GM19452 (cell line): ENCODE data around the gene ANXA4.

ENCODE experiments used
- ATAC-seq: cut with Tn5 transposase; IDR thresholded peaks from one replicate; pipeline ENCODE4 v1.9.1; 2021; ENCODE audit not compliant: unreplicated experiment

ANXA4 gene

DNA sequence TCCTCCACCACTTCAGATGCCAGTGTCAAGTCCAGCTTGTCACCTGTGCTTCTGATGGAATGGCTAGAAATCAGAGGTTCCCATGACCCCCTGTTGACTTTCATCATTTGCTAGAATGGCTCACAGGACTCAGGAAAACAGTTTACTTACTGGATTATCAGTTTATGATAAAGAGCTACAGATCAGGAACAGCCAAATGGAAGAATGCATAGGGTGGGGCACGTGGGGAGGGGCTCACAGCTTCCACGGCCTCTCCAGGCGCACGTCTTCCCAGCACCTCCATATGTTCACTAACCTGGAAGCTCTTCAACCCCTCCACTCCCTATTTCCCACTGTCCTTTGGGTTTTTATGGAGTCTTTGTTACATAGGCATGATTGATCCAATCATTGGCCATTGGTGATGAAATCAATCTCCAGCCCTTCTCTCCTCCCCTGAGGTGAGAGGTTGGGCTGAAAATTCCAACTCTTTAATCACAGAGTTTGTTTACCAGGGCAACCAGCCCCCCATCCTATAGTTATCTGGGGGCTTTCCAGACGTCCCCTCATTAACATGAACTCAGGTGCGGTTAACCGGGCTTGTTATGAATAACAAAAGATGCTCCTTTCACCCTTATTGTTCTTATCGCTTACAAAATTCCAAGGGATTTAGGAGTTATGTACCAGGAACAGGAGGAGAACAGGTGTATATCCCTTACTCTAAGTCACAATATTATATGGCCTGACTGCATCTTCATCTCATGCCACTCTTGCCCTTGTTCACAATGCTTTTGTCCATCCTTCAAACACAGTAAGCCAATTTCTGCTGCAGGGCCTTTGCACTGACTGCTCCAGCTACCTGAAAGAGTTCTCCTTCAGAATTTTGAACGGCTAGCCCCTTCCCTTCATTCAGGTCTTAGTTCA, 35.2 kb downstream of the ANXA4 start:
- no peak for ATAC-seq

DNA sequence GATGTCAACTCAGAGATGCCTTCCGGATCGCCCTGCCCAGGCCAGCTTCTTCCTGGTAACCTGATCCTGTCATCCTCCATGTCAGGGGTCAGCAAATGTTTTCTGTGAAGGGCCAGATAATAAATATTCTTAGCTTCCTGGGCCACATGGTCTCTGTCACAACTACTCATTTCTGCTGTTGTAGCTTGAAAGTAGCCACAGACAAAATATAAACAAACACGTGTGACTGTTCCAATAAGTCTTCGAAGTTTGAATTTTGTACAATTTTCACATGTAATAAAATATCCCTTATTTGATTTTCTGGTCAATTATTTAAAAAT, 35.8 kb downstream of the ANXA4 start:
- ATAC-seq = no peak

DNA sequence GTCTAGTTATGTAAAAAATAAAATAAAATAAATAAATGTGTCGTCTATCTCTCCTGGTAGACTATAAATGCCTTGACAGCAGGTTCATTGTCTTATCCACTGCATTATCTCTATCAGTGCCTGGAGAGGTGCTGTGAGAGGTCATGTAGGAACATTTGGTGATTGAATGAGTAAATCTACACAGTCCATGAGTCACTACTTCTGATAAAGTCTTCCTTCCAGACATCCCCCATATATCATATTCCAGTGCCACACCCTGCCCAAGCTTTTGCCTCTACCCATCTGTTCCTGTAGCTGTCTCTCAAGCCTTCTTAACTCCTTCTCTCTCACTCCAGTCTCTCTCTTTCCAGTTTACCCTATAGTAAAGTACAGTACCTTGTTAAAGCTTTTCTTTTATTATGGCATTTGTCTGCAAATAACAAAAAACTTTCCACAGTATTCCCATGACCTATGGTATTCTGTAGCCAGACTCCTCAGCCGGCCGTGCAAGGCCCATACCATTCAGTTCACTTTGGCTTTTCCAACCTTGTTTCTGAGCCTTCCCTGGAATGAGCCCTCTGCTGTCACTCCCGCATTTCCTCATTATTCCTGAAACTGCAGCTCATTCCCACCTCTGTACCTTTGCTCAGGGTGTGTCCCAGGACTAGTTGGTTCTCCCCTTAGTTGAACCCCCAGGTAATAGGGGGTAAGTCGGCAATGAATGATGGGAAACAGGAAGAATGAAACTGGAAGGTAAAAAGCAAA, 37.5 kb downstream of the ANXA4 start:
- ATAC-seq = no peak

DNA sequence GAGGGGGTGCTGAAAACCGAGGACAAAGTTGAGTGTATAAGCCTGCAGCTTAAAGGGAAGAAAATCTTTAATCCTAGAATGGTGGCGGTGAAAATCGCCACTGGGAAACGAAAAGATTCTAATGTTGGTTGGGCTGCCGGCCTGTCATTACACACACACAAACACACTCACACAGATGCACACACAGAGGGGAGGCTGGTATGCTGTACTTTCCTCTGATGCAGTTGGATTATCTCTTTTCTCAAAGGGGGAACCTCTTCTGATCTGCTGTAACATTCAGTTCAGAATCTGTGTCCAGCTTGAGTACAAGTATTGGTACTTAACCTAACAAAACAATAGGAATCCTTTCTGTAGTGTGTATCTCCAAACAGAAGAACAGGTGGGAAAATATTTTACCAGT, 39.0 kb downstream of the ANXA4 start:
- peak; percentile 18 for ATAC-seq

DNA sequence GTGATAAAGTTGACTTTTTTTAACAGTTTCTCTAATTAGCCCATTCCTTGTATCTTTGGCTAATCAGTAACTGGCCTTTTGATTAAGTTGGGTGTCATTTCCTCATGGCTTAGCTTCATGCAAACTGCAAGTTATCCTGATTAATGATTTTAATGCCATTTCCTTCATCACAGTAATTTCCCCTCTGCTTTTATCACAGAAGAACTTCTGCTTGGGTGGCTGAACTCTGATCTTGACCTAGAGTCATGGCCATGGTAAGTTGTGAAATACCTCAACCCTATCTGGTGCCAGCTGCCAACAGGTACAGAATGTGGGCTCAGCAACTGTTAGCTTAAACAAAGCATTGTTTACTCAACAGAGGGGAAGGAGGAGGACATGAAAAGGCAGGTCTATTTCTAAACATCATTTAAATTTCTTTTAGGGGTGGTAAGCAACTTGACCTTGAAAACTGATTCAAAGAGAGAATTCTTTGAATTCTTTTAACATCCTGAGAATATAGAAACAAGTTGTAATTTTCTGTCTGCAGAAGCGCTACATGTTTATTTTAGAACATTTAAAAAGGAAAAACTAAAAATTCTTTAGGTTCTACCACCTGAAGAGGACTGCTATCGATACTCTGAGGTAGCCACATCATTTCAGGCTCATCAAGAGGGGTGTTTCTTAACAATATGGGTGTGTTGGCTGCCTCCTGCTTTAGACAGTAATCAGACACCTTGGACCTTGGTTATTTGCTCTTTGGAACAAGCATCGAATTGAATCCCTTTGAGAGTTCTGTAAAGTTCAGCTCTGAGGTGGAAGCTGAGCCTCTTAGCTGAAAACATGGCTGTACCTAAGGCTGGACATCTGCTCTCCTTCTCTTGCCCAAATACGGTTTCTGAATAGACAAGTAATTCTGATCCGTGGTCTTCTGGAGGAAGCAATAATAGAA, 39.7 kb downstream of the ANXA4 start:
- peak; percentile 42 for ATAC-seq

DNA sequence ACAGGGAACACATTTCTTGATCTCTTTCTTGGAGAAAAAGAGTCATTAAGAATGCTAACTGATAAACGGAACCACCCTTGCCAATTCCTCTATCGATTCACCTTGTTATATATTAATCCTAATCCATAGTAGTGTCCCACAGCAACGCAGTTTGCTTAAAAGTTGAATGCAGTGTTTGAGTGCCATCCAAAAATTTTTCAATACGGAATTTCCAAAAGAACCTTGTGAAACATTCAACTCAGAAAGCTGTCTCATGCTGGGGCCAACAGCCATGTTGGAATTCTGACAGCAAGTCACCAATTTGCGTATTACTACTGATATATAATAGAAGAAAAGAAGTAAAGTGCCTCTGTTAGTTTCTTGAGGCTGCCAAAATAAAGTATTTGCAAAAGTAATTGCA, 42.3 kb downstream of the ANXA4 start:
- ATAC-seq = no peak

DNA sequence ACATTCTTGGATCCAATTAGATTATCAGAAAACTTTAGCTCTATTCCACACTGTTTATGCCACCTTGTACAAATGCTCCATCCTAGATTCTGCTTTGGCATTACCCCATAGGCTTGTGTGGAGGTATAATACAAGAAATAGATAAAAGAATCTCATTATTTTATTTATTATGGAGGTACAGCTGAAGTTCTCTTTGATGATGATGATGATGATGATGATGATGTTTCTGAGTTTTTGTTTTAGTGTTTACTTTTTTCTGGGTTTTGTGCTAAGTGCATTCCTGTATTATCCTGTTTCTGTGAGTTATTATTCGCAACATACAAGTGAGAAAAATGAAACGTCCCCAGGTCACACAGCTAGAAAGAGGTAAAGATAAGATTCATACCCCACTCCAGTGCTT, 43.4 kb downstream of the ANXA4 start:
- ATAC-seq = no peak

DNA sequence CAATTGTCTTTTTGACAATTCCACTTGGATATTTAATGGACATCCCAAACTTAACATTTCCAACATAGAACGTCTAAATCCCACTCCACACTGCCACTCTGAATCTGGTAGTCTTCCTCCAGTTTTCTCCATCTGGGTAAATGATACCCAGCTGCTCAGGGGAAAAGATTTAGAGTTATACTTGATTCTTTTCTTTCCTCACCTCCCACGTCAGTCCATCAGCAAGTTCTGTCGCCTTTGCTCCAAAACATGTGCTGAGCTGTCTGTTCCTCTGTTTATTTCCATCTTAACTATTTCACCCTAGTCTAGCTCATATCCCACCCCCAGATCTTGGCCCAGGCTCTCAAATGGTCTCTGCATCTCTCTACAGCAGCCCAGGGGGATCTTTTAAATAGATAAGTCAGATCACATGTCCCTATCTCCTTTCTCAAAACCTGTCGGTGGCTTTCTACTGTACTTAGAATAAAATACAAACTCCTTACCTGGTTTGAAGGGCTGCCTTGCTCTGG, 44.2 kb downstream of the ANXA4 start:
- no peak for ATAC-seq

DNA sequence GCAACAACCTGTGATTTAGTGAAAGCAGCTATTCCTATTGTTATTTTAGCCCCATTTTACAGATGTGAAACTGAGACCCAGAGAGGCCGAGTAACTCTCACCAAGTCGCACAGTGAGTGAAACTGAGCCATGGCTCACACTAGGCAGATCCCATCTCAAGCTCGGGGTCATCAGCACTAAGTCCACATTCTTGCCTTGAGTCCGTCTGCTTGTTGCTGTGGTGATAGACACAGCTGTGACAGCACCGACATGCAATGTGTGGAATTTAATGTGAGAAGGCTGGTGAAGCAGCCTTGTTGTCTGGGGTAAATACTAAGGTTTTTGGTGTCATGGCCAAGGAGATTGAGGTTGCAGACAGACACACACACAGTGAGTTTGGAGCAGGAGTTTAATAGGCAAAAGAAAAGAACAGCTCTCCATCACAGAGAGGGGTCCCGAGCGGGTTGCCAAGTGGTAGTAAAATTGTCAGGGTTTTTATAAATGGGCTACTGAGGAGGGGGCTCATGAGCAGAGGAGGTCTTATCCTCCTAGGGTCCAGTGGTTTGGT, 47.3 kb downstream of the ANXA4 start:
- ATAC-seq = no peak

DNA sequence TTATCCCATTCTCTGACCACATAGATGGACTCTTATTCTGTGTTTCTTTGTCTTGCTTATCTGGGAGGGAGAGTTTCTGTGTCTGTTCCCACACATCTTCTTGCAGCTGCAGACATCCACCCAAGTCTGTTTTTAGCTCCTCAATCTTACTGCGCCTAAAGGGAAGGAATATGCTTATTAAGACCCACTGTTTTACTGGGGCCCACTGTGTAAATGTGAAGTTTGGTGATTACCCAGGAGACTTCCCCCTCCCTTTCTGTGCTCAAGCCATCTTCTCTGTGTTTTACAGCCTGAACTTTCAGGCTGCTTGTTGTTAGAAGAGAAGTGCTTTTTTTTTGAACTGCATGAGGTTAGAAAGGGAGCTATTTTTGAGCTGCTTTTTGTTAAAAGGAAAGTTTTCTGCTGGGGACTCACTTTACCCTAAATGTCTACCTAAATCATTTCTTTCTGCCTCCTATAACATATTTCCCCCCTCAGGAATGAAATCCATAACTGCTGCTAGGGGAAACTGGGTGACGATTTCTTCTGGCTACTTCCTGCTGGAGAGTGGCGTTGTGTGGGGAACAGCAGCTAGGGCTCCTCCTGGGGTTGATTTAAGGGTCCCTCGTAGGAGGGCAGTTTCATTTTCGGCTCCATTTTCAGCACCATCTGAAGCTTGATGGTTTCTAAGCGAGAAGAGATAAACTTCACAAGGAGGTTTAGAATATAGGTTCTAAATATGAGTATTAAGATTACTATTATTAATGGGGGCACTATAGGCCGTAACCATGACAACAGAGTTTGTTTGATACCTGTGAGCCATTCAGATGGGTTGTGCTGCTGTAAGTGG, 48.1 kb downstream of the ANXA4 start:
- peak; percentile 54 for ATAC-seq

DNA sequence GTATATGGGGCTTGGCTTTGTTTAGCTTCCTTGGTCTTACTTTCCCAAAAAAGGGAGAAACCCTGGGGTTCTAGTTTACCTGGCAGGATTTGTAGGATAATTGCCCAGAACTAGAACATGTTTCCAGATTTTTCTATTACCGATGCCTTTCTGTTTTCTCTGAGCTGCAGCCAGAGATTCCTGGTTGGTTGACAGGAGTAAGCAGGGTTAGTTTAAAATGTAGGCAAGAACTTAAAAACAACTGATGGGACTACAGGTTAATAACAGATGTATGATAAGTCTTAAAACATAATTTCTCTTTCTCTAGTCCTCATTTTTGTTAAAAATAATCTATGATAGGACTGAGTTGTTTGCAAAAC, 48.6 kb downstream of the ANXA4 start:
- peak; percentile 1 for ATAC-seq

DNA sequence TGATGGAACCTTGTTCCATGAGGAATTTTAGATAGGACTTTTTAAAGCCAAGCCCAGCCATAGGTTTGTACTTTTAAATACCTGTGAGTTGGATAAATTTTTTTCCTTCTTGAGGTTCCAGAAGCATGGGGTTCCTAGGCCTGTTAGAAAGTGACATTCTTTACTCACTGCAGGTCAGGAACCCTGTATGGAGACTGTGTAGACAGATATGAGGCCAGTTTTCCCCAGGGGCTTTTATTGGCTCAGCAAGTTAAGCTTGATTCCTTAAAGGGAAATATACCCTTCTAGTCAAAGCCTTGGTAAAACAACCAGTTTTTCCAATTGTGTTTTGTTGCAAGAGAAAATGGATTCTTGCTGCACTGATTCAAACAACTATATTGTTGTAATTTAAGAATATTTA, 49.1 kb downstream of the ANXA4 start:
- ATAC-seq = no peak

DNA sequence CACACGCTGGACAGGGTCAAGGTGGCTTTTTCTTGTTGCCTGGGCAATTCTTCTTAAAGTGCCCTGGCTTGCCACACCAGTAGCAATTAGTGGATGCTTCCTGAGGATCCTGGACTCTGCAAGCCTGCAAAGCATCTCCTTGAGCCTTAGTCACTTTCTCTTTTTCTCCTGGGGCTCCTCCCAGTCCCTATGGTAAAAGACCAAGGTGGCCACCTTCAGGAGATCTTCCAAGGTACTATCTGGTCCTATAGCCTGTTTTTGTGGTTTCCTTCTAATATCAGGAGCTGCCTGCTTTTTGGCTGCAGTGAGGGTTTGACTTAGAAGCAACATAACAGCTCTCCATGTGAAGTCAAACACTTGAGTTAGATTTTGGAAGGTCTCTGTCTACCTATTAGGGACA, 54.2 kb downstream of the ANXA4 start:
- ATAC-seq = no peak

DNA sequence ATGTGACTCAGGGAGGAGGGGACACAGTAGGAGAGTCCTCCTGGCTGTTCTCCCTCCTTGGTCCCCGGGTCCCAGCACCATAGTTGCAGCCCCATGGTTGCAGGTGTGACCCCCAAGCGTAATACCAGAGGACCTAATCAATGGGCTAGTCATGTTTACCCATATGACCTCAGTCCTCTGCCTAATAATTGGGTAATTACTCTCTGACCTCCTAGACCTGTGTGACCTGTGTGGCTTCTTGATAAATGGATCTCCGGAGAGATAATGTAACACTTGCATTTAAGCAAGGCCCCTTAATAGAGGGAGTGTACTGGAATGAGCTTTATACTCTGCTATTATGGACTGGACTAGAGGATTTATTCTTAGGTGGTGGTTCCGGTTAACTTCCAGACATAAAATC, 55.3 kb downstream of the ANXA4 start:
- no peak for ATAC-seq

DNA sequence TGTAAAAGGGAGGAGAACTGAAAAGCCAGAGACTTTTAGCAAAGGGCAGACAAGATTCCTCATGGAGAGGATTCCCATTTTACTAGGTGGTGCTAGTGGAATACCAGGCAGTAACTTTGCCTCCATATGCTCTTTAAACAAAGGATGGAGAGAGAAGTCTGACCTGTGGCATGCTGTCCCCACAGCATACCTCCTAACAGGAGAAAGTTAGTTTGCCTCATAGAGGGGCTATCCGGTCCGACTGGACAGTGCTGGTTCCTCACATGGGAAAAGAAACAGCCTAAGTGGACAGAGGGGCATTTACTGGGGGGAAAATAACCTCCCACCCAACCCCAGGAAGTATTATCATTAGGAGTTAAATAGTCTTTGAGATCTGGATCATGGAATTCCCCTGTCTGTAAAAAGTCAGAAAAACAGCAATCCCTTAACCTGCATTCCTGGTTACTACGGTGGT, 55.9 kb downstream of the ANXA4 start:
- ATAC-seq = no peak

DNA sequence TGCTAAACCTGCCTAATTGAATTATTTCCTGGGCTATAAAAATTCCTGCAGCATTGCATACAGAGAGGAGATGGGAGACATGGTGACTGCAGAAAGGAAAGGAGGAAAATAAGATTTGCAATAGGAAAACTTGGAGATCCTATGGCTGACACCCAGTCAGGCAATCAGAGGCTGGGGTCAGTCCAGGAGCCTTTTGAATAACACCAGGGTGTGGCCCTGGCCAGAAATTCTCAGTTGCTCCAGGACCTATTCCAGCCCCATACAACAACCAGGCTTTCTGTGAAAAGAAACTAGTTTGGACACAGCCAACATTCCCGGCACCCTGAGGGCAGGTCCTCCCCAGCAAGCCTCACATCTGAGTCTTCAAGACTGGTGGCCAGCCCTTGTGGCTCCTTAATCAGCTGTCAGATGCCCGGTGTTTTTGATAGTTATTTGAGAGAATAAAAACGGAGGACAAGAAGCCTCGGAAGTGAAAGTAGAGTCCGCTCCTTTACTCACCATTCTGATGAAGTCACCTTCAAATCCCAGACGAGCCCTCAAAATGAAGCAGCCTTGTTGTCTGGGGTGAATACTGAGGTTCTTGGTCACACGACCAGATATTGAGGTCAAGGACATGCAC, 56.5 kb downstream of the ANXA4 start:
- ATAC-seq = peak; percentile 29

DNA sequence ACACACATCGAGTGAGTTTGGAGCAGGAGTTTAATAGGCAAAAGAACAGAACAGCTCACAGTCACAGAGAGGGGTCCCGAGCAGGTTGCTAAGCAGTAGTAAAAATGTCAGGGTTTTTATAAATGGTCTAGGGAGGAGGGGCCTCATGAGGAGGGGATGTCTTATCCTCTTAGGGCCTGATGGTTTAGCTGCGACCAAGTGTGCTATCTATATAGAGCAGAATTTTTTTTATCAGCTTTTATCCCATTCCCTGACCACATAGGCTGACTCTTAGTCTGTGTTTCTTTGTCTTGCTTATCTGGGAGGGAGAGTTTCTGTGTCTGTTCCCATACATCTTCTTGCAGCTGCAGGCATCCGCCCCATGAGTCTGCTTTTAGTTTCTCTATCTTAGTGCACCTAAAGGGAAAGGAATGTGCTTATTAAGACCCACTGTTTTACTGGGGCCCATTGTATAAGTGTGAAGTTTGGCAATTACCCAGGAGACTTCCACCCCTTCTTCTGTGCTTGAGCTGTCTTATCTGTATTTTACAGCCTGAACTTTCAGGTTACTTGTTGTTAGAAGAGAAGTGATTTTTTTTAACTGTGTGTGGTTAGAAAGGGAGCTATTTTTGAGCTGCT, 57.1 kb downstream of the ANXA4 start:
- ATAC-seq = peak; percentile 49

DNA sequence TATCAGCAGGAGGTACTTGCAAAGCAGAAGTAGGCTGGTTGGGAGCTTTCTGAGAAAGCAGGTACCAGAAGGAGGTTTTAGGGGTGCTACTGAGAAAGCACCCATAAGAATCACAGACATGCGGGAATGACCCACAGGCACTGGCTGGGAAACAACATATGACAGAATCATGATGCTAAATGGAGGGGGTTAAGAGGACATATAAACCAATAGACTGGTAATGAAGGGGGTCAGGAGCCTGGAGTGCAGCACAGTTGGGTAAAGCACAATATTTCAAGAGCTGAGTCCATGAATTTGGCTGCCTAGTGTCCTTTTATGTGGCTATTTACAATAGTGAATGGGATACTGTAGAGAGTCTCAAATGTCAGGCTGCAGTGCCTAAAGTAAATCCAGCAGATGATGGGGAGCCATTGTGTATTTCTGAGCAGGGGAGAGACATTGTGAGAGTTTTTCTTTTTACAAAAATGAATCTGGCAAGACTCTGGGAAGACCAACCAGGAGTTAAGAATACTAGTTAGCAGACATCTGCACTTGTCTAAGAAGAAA, 59.9 kb downstream of the ANXA4 start:
- ATAC-seq = no peak
